ENCODE results near the gene ZNF610.

ZNF610 gene

DNA sequence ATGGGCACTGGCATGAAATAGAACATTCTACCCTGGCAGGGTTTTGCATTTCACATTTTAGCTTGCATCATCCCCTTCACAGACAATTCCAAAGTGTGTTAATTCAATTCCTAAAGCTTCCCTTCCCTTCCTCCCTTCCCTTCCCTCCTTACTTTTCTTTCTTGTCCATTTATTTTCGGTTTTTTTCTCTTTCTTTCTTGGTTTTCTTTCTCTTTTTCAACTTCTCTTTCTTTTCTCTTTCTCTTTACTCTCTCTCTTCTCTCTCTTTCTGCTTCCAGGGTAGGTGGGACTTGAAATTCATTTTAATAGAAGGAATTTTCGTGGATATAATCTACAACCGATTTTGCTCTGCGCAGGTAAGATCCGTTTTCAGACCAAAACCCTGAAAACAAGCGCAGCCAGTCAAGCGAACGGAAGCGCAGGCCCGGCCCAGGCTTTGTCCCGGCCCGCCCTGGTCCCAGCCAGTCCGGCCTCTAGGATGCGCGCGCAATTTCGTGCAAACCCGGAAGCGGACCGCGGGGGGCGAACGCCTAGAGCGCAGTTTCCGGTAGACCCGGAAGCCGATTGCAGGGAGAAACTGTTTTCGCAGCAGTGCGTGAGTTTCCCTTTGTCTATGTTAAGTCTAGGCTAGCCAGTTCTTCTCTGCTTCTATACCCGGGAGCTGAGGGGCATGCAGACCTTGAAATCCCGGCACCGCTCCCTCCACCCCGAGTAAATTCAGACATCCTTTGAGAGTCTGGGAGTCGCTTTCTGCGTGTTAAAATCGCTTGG lies 61.5 kb downstream of the ZNF610 start, which contains the start of gene ZNF528:
TSS of gene ZNF528 (plus strand) at position 540 of the 771 bp plus-strand sequence. CDS start 4,165 bp downstream, outside the sequence.
- DNase-seq (ENCODE audit: low read depth in 2 of 2): peak; percentile 92

DNA sequence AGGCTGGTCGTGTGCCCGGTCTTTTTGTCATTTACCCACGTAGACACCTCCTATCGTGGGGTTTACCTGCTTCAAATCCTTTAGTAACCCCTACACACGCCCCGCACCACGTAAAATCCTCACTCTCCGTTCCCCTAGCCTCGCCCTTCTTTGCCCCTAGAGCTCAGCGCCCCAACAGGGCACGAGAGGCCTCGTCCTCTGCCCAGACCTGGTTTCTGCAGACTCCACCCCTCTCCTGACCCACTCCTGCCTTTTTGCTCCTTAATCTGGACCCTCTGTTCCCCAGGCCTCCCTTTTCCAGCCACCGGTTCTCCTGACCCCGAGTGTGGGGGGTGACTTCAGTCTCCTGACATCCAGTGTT lies 62.0 kb downstream of the ZNF610 start:
- DNase-seq (ENCODE audit: low read depth in 2 of 2): no peak

DNA sequence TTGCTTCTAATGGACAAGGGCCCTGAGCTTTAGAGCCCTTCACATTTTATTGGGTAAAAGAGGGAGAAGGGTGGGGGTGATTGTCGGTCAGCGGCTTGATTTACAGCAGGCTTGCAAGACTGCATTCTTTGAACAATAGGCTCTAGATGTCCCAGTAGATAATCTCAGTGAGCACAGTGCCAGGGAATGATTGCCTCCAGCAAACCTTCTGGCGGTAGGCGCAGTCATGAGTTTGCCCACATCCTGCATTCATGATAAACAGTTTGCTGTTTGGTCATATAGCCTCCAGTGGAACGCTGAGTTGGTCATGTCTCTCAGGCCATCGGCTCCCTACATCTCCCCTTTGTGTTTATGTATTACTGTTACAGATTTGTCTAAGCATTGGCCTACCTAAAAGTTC lies 74.2 kb downstream of the ZNF610 start:
- no peak for DNase-seq (ENCODE audit: low read depth in 2 of 2)

DNA sequence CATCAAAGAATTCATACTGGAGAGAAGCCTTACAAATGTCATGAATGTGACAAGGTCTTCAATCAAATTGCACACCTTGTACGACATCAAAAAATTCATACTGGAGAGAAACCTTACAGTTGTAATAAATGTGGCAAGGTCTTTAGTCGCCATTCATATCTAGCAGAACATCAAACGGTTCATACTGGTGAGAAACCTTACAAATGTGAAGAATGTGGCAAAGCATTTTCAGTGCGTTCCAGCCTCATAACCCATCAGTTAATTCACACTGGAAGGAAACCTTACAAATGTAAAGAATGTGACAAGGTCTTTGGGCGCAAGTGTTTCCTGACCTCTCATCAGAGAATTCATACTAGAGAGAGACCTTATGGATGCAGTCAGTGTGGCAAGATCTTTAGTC lies 79.7 kb downstream of the ZNF610 start:
- no peak for DNase-seq (ENCODE audit: low read depth in 2 of 2)

Measured in stimulated activated CD8-positive, alpha-beta memory T cell treated with anti-CD3 and anti-CD28 coated beads, Interleukin-2, amount 100 ng/mL, for 1 hour (primary cell).